Measurements from ENCODE around the gene CACNG8. TPM values are rescaled to one million over a fixed set of nuclear protein-coding genes. Genes with fewer than 3 reads are reported as not detected.
"Not testable (repeated sequence)": the region's sequence is repeated elsewhere in the genome, so short reads cannot be mapped to it uniquely, and the experiment has no call there.

Gene CACNG8
- total RNA-seq, 4 donors from 2014 or later: not detected

DNA sequence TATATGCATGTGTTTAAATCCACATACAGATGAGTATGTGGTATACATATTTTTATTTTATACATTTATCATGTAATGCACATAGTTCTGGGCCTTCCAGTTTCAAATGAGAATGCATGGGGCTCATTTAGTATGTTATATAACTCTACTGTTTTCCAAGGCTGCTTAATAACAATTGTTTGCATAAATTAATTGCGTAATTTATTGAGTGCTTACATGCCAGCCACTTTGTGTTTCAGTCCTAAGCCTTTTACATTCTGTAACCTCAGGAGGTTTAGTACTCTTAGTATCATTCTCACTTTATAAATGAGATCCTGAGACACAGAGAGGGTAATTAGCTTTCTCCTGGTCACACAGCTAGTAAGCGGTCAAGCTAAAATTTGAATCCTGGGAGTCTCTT is 16.7 kb upstream of the CACNG8 start:
- WGBS, 2 donors: 95% methylated on average over 2 of the region's 2 CpGs
- intact Hi-C loops (cut with DNase I): no loop called here
- H3K4me3 ChIP-seq: no peak overlapping the region
- TF ChIP-seq POLR2A (IDR thresholded peaks at IDR 0.05) (no peak), CTCF (IDR thresholded peaks at IDR 0.05) (no peak)
- H3K9me3 ChIP-seq: peaks cover 0 to 8% (median 0%) of the 10 kb centered on the region in 3 donors
- DNase-seq: no peak
- H3K27me3 ChIP-seq: peaks cover 0 to 75% (median 13%) of the 10 kb centered on the region in 4 donors
- no peaks in the 10 kb centered on the region for H3K36me3 ChIP-seq
- no peaks in the 10 kb centered on the region for H3K4me1 ChIP-seq
- H3K27ac ChIP-seq: no peak overlapping the region

DNA sequence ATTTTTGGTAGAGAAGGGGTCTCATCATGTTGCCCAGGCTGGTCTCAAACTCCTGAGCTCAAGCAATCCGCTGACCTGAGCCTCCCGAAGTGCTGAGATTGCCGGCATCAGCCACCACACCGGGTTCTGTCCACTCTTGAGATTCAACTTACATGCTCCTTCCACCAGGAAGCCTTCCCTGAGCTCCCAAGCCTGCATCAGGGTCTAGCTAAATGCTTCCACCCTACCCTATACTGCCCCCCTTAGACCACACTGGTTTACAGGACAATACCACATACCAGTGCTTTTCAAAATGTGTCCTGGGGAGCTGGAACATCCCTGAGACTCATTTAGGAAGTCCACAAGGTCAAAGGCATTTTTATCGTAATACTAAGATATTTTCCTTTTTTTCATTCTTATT is 15.1 kb upstream of the CACNG8 start:
- no peak overlapping the region for H3K27ac ChIP-seq
- no peak for TF ChIP-seq CTCF (IDR thresholded peaks at IDR 0.05)
- no peaks in the 10 kb centered on the region for H3K36me3 ChIP-seq
- no peak for DNase-seq
- H3K4me3 ChIP-seq: no peak overlapping the region
- intact Hi-C loops (cut with DNase I): no loop called here
- H3K9me3 ChIP-seq: peaks cover 0 to 2% (median 0%) of the 10 kb centered on the region in 3 donors
- 41 to 70% methylated on average over 2 to 5 of the region's 5 CpGs for WGBS, 2 donors
- no peaks in the 10 kb centered on the region for H3K4me1 ChIP-seq
- peaks cover 0 to 71% (median 5%) of the 10 kb centered on the region in 4 donors for H3K27me3 ChIP-seq

DNA sequence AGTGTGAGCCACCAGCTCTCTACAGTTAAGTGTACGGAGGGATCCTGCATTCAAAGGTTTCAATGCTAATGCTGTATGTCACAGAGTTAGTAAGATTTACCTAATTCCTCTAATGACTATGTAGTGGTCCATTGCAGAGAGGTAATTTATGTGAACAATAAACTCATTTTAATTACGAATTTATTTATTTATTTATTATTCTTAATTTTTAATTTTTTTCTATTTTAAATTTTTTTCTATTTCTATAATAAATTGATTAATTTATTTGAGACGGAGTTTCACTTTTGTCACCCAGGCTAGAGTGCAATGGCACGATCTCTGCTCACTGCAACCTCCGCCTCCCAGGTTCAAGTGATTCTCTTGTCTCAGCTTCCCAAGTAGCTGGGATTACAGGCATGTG is 14.1 kb upstream of the CACNG8 start:
- H3K36me3 ChIP-seq; H3K4me3 ChIP-seq; H3K27ac ChIP-seq; H3K9me3 ChIP-seq; DNase-seq; H3K4me1 ChIP-seq; intact Hi-C loops (cut with DNase I): not testable (repeated sequence)
- WGBS, 2 donors: 64 to 79% methylated on average over 5 of the region's 5 CpGs
- peaks cover 0 to 71% (median 0%) of the 10 kb centered on the region in 4 donors for H3K27me3 ChIP-seq

DNA sequence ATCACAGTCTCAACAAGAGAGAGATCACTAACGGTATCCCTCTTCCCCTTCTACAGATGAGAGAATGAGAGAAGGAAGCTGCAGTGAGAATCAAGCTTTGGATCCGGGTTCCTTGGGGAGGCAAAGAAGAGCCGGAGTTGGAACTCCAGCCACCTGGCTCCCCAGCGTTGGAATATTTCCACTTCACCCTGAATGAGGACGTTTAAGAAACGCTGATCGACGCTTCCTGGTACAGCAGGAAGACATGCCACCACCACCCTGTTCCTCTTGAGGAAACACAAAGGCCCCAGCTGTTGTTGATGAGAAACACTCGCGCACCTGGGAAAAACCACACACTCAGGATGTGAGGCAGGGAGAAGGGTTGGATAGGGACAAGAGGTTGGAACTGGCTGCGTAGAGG is 11.3 kb upstream of the CACNG8 start:
- Histone ChIP-seq H3K27me3 (peaks cover 0 to 80% (median 0%) of the 10 kb centered on the region in 4 donors), H3K4me1 (no peaks in the 10 kb centered on the region), H3K9me3 (no peaks in the 10 kb centered on the region), H3K36me3 (no peaks in the 10 kb centered on the region), H3K4me3 (no peak overlapping the region), H3K27ac (no peak overlapping the region)
- intact Hi-C loops (cut with DNase I): no loop called here
- DNase-seq: no peak
- 25 to 40% methylated on average over 9 to 11 of the region's 11 CpGs for WGBS, 2 donors
- no peak for TF ChIP-seq POLR2A (IDR thresholded peaks at IDR 0.05)
- TF ChIP-seq CTCF (IDR thresholded peaks at IDR 0.05): no peak

- TF ChIP-seq CTCF (IDR thresholded peaks at IDR 0.05) (no peak), POLR2A (IDR thresholded peaks at IDR 0.05) (no peak)
- DNase-seq: no peak
- intact Hi-C loops (cut with DNase I): no loop called here
- no peak overlapping the region for H3K4me3 ChIP-seq
- H3K27ac ChIP-seq: no peak overlapping the region
- 74 to 81% methylated on average over 6 to 8 of the region's 9 CpGs for WGBS, 2 donors
- no peaks in the 10 kb centered on the region for H3K4me1 ChIP-seq
- H3K27me3 ChIP-seq: peaks cover 0 to 84% (median 0%) of the 10 kb centered on the region in 4 donors
- no peaks in the 10 kb centered on the region for H3K9me3 ChIP-seq
- H3K36me3 ChIP-seq: no peaks in the 10 kb centered on the region
These were observed 10.8 kb upstream of the CACNG8 start for GRCh38 chr19:53951947-53952346.

DNA sequence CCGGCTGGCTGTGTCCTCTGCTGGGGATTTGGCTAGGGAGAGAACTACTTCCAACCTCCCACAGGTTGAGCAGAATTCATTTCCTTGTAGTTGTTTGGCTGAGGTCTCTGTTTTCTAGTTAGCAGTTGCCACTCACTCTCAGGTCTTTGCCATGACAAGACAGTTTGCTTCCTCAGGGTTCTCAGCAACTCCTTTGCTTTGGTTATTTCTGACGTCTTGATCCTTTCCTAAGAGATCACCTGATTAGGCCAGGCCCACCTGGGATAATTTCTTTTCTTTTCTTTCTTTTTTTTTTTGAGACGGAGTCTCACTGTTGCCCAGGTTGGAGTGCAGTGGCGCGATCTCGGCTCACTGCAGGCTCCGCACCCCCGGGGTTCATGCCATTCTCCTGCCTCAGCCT is 9.4 kb upstream of the CACNG8 start:
- H3K4me3 ChIP-seq: no peak overlapping the region
- H3K9me3 ChIP-seq: no peaks in the 10 kb centered on the region
- 89 to 92% methylated on average over 3 to 5 of the region's 8 CpGs for WGBS, 2 donors
- no peak for TF ChIP-seq POLR2A (IDR thresholded peaks at IDR 0.05)
- TF ChIP-seq CTCF (IDR thresholded peaks at IDR 0.05): no peak
- H3K27ac ChIP-seq: no peak overlapping the region
- no peak for DNase-seq
- H3K4me1 ChIP-seq: no peaks in the 10 kb centered on the region
- H3K36me3 ChIP-seq: no peaks in the 10 kb centered on the region
- peaks cover 0 to 88% (median 3%) of the 10 kb centered on the region in 4 donors for H3K27me3 ChIP-seq
- intact Hi-C loops (cut with DNase I): no loop called here
